HG03439 (cell line): ENCODE data around the gene BCAS3.

Experiments
- ATAC-seq: cut with Tn5 transposase; IDR thresholded peaks from one replicate; pipeline ENCODE4 v1.9.1; 2021; ENCODE audit warnings: mild to moderate bottlenecking, moderate library complexity; ENCODE audit not compliant: unreplicated experiment

BCAS3 gene

DNA sequence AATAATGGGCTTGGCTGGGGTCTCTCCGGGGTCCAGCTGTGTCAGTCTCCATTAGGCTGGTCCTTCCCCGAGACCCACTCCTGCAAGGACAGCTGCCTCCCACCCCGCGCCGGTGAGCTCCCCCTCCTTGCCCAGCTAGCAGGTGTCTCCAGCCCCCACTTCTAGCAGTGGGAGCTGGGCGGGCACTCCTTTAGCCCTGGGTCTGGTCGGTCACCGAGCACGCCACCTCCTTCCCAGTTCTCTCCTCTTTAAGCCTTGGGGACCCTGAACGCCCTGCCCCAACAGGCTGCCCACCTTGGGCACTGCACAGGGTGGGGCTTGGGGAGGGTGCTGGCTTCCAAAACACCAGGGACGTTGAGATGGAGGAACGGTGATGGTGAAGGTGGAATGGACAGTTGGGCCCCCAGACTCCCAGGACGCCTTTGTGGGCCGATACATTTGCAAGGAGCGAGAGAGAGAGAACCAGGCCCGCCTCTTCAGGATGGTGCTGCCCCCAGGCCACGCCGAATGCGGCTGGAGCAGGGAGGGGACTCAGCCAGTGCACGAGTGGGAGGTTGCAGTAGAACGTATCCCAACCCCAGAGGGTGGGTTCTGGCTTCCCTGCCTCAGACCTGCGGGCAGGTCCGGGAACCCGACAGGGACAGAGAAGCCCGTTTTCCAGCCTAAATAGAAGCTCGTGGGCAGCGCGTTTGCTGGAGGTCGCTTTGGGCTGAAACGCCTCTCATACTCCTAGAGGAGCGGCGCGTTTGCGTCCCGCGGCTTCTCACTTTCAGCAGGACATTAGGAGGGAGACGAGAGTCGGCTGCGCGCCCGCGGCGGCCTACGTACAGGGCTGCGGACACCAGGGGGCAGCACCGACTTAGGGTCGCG lies 732.7 kb downstream of the BCAS3 start:
- no peak for ATAC-seq

GRCh38 chr17:61411011-61411260 lies 733.3 kb downstream of the BCAS3 start:
- no peak for ATAC-seq

- ATAC-seq: peak; percentile 3
Observed at GRCh38 chr17:61411261-61412142, 733.9 kb downstream of the BCAS3 start.

GRCh38 chr17:61412143-61412859 lies 734.6 kb downstream of the BCAS3 start:
- ATAC-seq: peak; percentile 71

DNA sequence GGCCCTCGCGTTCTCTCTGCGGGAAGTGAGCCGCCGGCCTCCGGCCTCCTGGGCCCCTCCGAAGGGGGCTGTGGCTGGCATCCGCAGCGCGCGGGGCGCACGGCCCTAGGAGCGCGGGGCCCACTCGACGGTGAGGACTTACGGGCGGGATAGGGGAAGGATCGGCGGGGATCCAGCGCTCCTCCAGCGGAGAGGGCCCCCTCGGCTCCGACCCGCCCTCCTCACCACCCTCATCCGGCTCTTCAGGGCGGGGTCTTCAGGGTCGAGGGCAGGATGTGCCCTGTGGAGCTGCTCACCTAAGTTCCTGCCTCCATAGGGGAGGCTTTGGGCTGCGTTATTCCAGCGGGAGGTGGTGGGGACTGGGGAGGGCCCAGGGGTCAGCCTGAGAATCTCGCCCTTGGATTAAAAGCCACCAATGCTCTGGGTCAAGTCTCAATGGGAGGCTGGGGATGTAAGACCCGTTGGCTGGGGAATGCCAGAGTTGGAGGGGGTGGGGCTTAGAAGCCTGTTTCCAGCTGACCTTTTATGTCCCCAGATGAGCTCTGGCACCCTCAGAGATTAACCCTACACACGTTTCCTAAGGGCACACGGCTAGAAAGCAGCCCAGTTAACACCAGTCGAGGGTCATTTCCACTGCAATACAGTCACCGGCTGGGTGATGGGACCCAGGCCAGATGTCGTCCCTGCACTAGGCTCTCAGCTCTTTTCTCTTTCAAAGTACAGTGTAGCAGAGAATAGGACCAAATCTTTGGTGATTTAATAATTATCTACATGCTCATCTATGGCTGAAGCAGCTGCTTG lies 735.4 kb downstream of the BCAS3 start:
- no peak for ATAC-seq

GRCh38 chr17:61413661-61414126 lies 736.0 kb downstream of the BCAS3 start:
- ATAC-seq: no peak

DNA sequence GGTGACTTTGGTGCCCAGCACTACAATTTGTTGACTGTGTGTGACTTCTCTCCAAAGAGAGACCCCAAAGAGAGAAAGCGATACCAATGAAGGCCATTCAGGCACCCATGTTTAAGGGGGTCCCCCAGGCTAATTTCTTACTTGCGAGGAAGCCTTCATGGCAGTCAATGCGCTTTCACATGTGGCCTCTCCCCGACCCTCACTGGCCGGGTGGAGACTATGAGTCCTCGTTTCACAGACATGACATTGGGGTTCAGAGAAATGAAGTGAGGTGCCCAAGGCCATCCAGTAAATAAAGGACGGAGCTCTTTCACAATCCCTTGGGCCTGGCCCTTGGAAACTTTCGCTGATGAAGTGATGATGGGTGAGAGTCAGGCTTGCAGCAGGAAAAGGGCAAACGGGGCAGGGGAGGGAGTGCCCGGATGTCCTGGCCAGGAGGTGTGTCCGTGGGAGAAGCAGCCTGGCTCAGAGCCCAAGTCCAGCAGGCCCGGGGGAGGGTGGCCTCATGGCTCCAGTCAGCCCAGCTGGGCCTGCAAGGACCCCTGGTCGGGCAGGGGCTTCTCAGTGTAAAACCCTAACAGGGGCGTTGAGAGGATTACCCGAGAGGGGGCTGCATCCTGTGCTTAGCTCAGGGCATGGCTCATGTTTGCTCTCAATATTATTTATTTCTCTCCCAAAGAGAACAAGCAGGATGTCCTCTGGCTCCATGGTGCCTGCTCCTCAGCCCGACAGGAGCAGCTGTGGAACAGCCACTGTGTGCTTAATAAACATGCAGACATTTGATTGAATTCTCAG lies 736.7 kb downstream of the BCAS3 start:
- no peak for ATAC-seq

DNA sequence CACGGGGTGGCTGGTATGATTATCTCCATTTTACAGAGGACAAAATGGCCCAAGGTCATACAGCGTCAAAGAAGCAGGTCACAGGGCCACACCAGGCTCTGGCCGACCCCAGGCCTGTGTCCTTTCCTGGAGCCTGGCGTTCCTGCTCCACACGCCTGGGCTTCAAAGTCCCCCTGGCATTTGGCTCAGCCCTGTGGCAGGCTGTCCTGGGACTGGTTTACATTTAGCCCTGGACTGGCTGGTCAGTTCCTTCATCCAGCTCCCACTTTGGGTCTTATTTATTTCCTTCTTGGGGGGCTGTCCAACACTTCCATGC lies 737.2 kb downstream of the BCAS3 start:
- ATAC-seq: no peak

- no peak for ATAC-seq
Observed at GRCh38 chr17:61415374-61416210, 737.9 kb downstream of the BCAS3 start.

GRCh38 chr17:61416211-61416539 lies 738.5 kb downstream of the BCAS3 start:
- no peak for ATAC-seq

GRCh38 chr17:61416540-61417363 lies 739.1 kb downstream of the BCAS3 start:
- ATAC-seq: no peak

DNA sequence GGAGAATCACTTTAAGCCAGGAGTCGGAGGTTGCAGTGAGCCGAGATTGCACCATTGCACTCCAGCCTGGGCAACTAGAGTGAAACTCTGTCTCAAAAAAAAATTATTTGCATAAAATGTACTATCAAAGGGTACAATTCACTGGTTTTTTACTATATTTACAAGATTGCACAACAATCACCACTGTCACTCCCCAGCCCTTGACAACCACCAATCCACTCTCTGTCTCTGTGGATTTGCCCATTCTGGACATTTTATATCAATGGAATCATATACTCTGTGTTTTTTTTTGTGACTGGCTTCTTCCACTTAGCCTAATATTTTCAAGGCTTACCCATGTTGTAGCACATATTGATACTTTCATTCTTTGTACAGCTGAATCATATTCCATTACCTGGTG lies 740.8 kb downstream of the BCAS3 start:
- no peak for ATAC-seq

DNA sequence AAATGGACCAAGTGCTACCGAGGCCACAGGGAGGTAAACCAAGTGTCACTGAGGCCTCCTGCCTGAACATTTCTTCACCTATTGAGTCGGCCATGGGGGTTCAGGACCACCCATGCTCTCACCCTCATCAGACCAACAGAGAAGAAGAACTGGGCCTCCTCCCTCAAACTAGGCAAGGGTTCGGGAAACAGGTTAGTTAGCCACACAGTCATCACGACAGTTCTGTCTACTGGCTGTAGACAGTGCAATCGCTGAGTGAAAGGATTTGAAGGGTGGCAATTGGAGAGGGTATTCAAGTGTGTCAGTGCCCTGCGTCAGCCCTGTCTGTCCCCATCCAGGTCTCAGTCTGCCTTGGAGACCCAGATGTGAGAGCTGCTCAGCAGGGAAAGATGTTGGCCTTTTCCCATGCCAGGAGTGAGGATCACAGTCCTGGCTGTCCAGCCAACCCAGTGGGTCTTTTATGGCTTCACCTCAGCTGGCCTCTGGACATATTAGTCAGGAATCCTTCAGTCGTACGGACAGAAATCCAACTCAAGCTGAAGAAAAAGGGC lies 741.9 kb downstream of the BCAS3 start:
- ATAC-seq: no peak

- no peak for ATAC-seq
Observed at GRCh38 chr17:61420052-61420451, 742.4 kb downstream of the BCAS3 start.

- ATAC-seq: no peak
Observed at GRCh38 chr17:61420745-61421398, 743.2 kb downstream of the BCAS3 start.

DNA sequence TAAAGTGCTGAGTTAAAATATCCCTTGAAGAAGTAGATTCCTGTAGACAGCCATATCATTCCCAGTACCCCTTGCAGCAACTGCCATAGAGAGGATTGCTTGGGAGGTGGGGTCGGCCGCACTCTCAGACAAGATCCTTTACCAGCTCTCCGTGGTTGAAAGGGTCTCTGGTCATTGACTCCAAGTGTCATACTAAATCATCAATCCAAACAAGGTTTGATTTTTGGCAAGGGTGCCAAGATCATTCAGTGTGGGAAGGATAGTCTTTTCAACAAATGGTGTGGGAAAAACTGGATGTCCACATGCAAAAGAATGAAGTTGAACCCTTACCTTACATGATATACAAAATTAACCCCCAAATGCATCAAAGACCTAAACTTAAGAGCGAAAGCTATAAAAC lies 743.8 kb downstream of the BCAS3 start:
- no peak for ATAC-seq

DNA sequence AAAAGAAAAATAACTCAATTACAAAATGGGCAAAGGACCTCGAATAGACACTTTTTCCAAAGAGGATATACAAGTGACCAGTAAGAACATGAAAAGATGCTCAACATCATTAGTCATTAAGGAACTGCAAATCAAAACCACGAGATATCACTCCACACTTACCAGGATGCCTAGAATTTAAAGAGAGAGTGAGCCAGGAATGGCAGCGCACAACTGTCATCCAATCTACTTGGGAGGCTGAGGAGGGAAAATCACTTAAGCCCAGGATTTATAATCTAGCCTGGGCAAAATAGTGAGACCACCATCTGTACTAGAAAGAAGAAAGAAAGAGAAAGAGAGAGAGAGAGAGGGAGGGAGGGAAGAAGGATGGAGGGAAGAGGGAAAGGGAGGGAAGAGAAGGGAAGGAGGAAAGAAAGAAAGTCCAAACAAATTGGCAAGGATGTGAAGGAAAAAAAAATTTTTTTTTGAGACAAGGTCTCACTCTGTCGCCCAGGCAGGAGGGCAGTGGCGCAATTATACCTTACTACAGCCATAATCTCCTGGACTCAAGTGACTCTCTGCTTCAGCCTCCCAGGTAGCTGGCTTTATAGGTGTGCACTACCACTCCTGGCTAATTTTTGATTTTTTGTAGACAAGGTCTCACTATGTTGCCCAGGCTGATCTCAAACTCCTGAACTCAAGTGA lies 744.6 kb downstream of the BCAS3 start:
- no peak for ATAC-seq
